Activated effector memory CD4-positive, alpha-beta T cell treated with anti-CD3 and anti-CD28 coated beads, Interleukin-2, amount 50 U/mL, for 16 hours (primary cell): ENCODE measurements around the gene KRT36.

Experiments
- DNase-seq: peaks from one replicate; pipeline ENCODE4 v3.0.0-alpha.2; 2020

KRT36 gene

GRCh38 chr17:41475421-41475820 is 14.3 kb downstream of the KRT36 start:
- DNase-seq: no peak

DNA sequence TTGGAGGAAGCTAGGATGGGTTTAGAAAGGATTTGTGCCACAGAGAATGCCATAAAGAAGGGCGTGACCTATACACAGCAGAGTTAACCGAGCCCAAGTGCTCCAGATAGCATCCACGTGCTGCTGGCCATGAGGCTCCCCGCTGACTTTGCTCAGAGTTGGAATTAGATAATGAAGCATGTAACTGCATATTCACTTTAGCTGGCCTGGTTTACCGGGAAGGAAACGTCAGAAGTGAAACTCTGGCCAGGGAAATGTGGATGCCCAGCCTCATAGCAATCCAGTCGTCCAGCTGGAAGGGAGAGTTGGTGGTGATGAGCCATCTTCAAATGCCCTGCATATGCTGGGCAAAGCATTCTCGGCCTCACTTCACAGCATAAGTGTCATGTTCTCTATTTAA is 14.8 kb downstream of the KRT36 start:
- DNase-seq: no peak

DNA sequence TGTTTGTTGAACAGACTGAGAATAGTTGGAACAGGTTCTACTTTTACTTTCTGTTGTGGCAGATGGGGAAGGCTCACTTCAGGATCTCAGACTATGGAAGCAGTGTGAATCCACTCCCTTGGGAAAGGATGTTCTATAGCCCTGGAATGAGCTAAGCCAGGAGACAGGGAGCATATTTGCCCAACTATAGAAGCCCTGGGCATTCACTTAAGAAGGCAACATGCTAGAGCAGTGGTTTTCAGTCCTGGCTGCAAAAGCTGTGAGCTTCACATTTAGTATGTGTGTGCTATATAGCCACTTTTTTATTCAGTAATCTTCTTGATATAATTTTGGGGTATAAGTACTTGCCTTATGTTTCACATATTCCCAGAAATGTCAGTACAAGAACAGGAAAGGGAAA is 21.4 kb downstream of the KRT36 start:
- DNase-seq: no peak

- no peak for DNase-seq
Observed at GRCh38 chr17:41467561-41467960, 22.1 kb downstream of the KRT36 start.

DNA sequence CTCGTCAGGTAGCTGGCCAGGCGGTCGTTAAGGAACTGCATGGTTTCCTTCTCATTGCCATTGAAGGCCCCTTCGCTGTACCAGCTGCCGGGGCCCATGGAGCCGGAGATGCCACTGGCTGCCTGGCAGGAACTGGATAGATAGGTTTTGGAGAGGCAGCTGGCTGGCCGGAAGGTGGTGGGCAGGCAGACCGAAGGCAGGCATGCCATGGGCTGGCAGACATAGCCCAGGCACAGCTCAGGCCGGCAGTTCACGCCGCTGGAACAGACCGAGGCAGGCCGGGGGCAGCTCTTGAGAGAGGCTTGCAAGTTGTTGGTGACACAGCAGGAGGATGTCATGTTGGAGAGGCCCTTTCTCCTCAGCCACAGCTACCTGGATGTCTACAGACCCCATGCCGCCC is 22.7 kb downstream of the KRT36 start, which contains the start of gene KRT32:
KRT32 (minus strand) TSS at position 399 of the 400 bp plus-strand sequence; CDS start at position 338, 61 bp downstream.
- no peak for DNase-seq

DNA sequence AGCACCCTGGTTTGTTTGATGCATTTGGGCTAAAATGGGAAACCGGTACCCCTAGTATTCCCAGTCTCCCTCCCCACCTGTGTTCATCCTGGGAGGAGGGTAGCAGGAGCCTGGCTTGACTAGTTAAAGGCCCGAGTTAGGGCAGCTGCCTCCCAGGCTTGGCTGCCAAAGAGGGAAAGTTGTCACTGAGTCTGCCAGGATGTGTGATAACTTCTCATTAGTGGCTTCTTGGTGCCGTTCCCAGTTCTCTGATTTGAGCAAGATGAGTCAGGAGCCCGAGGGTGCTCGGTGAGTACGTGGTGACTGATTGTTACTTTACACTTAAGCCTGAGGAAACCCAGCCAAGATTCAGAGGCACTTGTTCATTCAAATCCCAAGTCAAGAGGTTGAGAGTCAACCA is 25.0 kb downstream of the KRT36 start:
- no peak for DNase-seq

DNA sequence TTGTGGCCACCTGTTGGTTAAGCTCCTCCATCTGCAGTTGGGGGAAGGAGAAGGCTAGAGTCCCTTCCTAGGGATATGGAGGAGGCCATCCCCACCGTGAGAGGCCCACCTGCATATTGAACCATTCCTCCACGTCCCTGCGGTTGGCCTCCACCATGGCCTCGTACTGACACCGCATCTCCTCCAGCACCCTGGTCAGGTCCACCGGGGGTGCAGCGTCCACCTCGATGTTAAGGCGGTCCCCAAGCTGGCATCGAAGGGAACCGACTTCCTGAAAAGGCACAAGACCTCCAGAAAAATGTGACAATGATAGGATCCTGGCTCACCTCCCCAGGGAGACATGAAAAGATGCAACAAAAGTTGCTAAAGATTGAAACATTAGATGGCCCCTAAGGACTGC is 25.5 kb downstream of the KRT36 start:
- no peak for DNase-seq

DNA sequence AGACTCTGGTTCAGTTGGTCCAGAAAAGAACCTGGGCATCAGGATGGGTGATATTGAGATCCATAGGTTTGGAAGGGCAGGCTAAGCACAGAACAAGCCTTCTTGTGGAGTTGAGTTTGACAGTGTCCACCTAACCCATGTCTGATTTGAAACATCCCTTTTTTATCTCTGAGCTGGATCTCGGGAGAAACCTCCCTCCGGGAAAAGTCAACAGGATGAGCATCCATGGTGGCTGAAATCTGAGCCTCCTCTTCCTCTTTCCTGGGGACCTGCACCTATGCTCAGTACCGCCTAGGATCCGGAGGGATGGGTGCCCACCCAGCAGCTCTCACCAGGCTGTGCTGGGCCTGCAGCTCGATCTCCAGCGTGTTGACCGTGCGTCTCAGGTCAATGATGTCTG is 26.0 kb downstream of the KRT36 start:
- DNase-seq: no peak

GRCh38 chr17:41462705-41463104 is 27.0 kb downstream of the KRT36 start:
- no peak for DNase-seq

GRCh38 chr17:41457676-41458075 is 32.0 kb downstream of the KRT36 start:
- DNase-seq: no peak

- DNase-seq: no peak
Observed at GRCh38 chr17:41456204-41456603, 33.5 kb downstream of the KRT36 start.

- DNase-seq: no peak
Observed at GRCh38 chr17:41455236-41455635, 34.5 kb downstream of the KRT36 start.

DNA sequence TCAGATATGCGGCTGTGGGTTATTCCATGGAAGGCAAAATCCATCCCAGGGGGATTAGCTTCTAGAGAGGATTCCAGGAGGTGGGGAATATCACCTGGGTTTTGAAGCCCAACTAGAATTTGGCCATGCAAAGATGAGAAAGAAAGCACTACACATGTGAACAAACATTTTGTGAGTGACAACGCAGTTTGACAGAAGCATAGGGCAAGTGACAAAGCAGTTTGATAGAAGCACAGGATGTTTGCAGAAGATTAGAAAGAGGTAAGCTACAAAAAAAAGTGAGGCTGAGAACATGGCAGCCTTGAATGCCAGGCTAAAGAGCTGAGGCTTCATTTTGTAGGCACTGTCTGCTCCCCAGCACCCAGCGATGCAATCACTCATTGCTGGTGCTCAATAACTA is 36.6 kb downstream of the KRT36 start:
- no peak for DNase-seq

GRCh38 chr17:41452281-41452680 is 37.4 kb downstream of the KRT36 start:
- DNase-seq: no peak

DNA sequence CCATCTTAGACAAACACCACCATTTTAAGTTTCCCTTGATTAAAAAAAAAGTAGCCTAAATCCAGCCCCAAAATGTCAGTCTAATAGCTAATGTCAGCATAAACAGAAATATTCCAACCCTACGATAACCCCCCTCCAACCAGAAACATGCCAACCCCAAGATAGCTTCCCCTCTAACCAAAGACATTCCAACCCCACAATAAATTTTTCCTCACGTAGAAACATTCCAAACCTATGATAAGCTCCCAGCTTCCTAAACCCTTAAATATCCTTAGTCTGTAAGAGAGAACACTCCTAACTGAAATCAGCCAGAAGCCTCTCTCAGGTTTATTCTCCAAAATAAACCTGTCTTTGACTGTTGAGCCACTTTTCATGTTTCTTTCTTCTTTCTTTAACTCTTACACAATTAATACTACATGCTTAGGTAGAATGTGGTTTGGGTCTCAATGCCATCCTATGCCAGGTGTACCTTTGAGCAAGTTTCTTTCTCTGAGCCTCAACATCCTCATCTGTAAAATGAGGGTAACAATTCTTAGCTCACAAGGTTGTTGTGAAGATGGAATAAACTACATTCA is 38.5 kb downstream of the KRT36 start:
- DNase-seq: no peak

DNA sequence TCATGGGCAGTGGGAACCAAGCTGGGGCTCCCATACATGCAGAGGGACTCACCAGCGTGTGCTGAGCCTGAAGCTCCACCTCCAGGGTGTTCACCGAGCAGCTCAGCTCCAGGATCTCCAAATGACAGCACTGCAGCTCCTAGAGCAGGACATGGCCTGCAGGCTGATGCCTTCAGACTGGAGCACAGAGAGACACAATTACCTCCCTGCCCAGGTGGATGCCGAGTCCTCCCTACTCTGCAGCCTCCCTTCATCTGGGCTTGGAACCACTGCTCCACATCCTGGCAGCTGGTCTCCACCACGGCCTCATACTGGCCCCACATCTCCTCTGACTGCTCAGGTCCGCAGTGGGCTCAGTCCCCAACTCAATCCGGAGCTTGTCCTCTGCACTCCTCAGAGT is 40.7 kb downstream of the KRT36 start:
- no peak for DNase-seq

- DNase-seq: no peak
Observed at GRCh38 chr17:41448506-41448905, 41.2 kb downstream of the KRT36 start.

DNA sequence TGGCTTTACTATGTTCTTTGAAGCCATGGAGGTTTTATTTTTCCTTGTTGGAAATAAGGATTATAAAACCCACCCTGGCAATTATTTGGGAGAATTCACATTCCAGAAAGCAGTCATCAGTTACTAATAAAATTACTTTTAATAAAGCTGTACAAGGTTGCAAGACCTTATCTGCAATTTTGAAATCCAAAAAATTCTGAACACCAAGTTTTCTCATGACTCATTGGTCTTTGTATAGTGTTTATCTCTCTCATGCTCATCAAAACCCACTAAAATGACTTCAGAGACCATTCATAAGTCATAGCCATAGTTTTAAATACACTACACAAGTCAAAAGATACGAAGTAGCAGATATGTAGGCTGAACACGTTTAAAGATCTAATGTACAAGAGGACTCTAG is 42.9 kb downstream of the KRT36 start:
- DNase-seq: no peak

GRCh38 chr17:41444640-41445039 is 45.1 kb downstream of the KRT36 start:
- DNase-seq: no peak

DNA sequence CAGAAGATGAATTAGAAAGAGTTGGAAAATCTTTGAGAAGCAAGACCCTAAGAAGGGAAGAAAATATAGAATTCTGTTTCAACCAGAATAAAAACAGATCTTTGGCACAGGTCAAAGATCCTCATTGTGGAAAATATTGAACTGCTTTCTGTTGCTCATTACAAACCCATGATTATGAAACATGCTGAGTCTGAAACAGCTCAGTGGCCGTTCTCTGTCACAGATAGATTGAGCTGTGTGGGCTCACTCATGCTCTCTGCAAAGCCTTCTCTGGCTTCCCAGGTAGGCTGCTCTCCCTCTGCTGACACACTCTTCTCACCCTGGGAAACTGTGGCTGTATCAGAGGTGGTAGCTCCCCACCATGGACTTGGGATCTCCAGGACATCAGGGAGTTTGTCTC is 45.5 kb downstream of the KRT36 start:
- DNase-seq: no peak

GRCh38 chr17:41442739-41443138 is 47.0 kb downstream of the KRT36 start:
- no peak for DNase-seq

GRCh38 chr17:41440531-41441033 is 49.1 kb downstream of the KRT36 start, which contains the start of gene KRT38:
Gene KRT38, minus strand, starts transcription at chr17:41440983. Its CDS starts 62 bp downstream, at chr17:41440921.
- no peak for DNase-seq

GRCh38 chr17:41439375-41439774 is 50.3 kb downstream of the KRT36 start:
- no peak for DNase-seq

- DNase-seq: no peak
Observed at GRCh38 chr17:41437769-41438168, 51.9 kb downstream of the KRT36 start.

GRCh38 chr17:41437254-41437653 is 52.5 kb downstream of the KRT36 start:
- no peak for DNase-seq
